HCEC 1CT (cell line): ENCODE data around the gene ERBB2.
A peak's percentile ranks its signal among the peaks of the same experiment; 100 is the strongest.
"Not testable (repeated sequence)": the region's sequence is repeated elsewhere in the genome, so short reads cannot be mapped to it uniquely, and the experiment has no call there.

Experiments used
- DNase-seq: peaks from one replicate; pipeline ENCODE4 v3.0.0-alpha.2; 2017

Gene ERBB2

GRCh38 chr17:39679521-39680192 lies 20.2 kb upstream of the ERBB2 start:
- no peak for DNase-seq

- DNase-seq: no peak
These were observed 16.4 kb upstream of the ERBB2 start for GRCh38 chr17:39683295-39683939.

DNA sequence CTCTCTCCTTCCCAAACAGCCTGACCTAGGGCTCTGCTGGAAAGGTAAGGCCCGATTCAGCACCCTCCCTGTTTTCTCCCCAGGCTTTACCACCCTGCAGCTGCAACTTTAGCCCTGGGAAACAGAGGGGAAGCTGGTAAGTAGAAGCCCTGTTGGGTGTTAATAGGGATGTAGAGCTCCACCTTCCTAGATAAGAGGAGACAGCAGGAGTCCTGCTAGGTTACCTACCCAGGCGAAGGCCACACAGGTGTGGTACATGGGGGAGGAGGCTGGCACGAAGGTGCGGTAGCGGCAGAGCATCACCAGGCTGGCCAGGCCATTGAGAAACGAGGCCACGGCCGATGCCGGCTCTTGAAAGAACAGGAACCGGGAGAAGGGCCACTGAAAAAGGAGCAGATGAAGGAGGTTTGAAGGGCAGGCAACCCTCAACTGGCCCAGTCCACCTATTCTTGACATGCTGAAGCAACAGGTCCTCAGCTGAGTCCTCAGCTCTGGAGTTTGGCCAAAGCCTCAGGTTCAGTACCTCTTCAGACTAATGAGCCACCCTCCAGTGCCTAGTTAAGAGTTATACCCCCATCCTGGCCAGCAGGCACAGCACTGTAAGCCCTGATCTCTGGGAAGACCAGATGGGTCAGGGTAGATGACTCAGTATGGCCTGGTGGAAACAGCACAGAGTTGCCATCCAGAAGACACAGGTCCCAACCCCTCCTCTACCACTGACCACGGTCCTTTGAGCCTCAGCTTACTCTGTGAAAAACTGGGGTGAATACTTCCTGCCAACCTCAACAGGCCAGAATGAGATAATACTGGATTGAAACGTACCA lies 15.3 kb upstream of the ERBB2 start:
- no peak for DNase-seq

- DNase-seq: no peak
These were observed 12.7 kb upstream of the ERBB2 start for GRCh38 chr17:39687101-39687545.

GRCh38 chr17:39687546-39688474 lies 12.1 kb upstream of the ERBB2 start, which contains the start of gene PGAP3:
TSS of gene PGAP3 (minus strand) at chr17:39688057. CDS start at chr17:39688014, 43 bp downstream.
- peak; percentile 91 for DNase-seq

GRCh38 chr17:39688475-39688835 lies 11.4 kb upstream of the ERBB2 start:
- no peak for DNase-seq

- DNase-seq: no peak
These were observed 10.9 kb upstream of the ERBB2 start for GRCh38 chr17:39688945-39689344.

GRCh38 chr17:39694593-39694992 lies 5.3 kb upstream of the ERBB2 start:
- DNase-seq: no peak

DNA sequence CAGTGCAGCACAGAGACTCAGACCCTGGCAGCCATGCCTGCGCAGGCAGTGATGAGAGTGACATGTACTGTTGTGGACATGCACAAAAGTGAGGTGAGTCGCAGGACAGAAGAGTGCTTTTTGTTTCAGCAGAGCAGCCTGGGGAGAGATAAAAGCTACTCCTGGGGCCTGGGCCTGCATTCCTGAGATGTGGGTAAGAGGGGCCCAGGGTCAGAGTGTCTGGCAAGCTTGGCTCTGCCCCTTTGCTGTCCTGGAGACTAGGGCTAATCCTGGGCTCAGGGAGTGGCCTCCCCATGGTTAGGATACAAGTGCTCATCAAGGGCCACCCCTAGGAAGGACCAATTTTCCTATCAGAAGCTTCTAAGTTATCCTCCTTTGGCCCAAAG lies 4.8 kb upstream of the ERBB2 start:
- no peak for DNase-seq

DNA sequence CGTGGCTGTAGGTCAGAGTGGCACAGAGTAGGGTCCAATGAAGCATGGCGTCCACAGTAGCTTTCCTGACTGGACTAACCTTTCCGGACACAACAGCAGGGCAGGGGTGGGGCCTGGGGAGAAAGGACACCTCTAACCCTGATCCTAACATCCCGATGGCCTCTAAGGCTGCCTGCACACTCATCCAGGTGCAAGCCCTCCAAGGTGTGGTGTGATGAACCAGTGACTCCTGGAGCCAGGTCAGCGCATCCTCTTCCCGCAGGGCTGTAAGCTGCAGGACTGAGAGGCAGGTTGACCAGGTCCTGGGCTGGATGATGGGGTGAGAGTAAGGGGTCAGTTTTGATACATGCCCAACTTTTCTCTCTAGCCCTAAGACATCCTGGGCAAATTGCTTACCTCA lies 3.1 kb upstream of the ERBB2 start:
- DNase-seq: no peak

GRCh38 chr17:39697961-39698360 lies 1.9 kb upstream of the ERBB2 start:
- DNase-seq: no peak

GRCh38 chr17:39699157-39699817 lies 577 bp upstream of the ERBB2 start:
- not testable (repeated sequence) for DNase-seq

GRCh38 chr17:39700148-39700987 lies 504 bp downstream of the ERBB2 start:
- peak; percentile 3 for DNase-seq

DNA sequence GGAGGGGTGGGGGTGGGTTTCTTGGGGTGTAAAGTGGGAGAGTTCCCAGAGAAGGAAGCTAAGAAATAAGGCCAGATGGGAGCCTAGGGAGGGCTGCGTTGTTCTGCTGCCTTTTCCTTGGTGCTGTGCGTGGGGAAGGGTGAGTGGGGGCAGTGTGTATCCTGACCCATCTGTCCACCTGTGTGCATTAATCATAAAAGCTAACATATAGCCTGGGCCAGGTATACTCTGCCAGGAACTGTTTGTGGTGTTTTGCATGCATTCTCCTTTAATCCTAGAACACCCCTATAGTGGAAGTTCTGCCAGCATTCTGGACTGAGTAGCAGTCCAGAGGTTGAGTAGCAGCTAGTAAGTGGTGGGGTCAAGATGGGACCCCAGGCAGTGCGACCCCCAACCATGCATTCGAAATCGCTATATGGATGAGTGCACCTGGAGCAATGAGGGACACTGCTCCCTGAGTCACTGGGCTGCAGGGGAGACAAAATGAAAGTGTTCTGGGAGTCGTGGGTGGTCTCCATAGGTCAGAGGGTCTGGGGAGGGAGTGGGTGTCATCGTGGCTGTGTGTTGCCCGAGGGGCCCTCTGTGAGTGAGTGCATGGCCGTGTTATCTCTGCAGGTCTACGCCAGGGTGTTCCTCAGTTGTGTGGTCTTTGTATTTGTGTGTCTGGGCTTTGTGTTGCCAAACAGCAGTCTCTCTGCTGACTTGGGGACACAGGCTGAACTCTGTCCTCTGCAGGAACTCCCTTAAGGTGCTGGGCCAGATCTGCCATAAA lies 1.3 kb downstream of the ERBB2 start:
- no peak for DNase-seq

DNA sequence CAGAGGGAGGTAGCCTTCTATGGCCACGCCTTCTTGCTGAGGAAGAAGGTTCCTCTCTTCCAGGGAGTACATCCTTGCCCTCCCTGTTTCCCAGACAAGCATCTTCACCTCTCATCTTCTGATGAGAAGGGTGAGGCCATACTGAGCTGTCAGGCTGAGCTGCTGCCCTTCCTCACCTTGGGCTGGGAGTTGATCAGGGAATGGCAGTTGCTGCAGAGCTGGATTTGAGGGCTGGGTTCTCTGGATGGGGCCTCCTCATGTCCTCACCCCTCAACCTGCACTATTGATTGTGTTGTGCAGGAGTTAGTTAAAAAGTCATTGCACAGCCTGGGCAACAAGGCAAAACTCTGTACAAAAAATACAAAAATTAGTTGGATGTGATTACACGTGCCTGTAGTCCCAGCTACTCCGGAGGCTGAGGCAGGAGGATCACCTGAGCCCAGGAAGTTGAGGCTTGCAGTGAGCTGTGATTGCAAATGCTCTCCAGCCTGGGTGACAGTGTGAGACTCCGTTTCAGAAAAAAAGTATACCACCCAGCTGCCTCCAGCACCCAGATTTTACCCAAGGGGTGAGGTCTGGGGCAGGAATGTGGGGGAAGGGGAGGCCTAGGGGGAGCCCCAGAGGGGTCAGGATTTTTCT lies 2.0 kb downstream of the ERBB2 start:
- DNase-seq: no peak

DNA sequence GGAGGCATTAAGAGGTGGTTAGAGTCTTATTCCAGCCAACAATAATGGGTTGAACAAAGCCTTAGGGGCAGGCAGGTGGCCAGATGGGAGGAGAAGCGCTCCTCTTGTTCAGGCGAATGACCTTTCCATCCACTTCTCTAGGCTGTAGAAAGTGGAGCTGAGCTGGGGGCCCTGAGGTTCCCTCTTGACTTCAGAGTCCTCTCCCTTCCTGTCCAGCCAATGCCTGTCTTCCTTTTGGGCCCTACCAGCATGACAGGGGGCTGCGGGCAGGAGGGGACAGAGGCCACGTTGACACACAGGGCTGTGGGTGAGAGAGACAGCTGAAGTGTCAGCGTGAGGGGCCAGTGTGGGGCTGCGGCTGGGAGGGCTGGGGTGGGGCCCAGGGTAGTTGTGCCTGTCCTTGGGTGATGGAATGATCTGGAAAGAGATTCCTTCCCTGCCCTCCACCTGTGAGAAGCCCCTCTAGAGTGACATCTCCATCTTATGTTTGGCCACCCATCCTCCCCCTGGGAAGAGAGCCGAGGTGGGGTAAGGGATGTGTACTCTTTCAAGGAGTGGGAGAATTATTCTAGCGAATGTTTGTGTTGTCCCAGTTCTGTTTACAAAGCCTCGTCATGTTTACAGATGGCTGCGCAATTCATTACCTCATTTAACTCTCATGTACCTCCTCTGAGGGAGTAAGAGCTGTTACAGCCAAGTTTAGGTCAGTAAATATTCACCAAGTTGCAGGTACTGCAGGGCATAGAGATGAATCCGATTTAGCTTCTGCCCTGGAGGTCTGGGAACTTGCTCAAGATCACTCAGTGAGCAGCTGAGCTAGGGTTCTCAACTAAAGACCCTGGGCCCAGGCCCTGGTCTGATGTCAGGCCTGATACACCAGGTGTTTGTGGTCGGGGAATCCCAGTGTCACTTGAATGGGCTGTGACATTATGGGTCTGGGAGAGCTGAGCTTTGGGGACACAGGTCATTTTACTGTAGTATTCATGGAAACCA lies 3.3 kb downstream of the ERBB2 start:
- no peak for DNase-seq

DNA sequence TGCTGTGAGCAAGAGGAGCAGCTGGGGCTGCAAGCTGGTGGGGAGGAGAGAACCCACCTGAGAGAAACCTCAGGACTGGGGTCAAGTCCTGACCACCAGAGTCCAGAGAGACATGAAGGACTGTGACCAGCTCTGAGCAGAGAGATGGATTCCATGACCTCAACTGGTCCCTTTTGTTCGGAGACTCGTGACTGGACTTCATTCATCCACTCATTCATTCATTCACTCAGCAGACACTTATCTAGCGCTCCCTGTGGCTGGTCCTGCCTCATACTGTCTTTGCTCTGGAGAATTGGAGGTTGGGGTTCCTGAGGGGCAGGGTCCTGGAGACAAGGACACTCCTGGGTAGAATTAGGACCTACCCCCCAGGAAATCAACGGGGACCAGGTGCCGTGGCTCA lies 4.0 kb downstream of the ERBB2 start:
- no peak for DNase-seq

GRCh38 chr17:39704821-39705551 lies 5.1 kb downstream of the ERBB2 start:
- peak; percentile 17 for DNase-seq
